H9 (cell line): Measurements from ENCODE around the gene UCKL1. TPM values are rescaled to one million over a fixed set of nuclear protein-coding genes. Genes with fewer than 3 reads are reported as not detected.
A peak's percentile ranks its signal among the peaks of the same experiment; 100 is the strongest.

Experiments
- DNase-seq: peaks from one replicate; pipeline ENCODE4 v3.0.0-alpha.2; 2017
- H2AFZ ChIP-seq: one replicate; pipeline ENCODE4 v1.6.1; 2013; ENCODE audit warnings: mild to moderate bottlenecking, low read length, control low read depth, moderate library complexity
- H2AK5ac ChIP-seq: 2 replicates; pipeline ENCODE4 v1.6.1; 2013; ENCODE audit warnings: low read length, control low read depth, mixed read lengths; ENCODE audit not compliant: insufficient read length
- H2BK120ac ChIP-seq: one replicate; pipeline ENCODE4 v1.6.1; 2013; ENCODE audit warnings: low read depth, mild to moderate bottlenecking, low read length, control low read depth, inconsistent platforms; ENCODE audit not compliant: poor library complexity, severe bottlenecking
- H2BK12ac ChIP-seq: 2 replicates; pipeline ENCODE4 v1.6.1; 2013; ENCODE audit warnings: low read length, control low read depth, mixed read lengths, low read depth; ENCODE audit not compliant: insufficient read length
- H2BK15ac ChIP-seq: 2 replicates; pipeline ENCODE4 v1.6.1; 2013; ENCODE audit warnings: low read depth, low read length, control low read depth
- H2BK20ac ChIP-seq: one replicate; pipeline ENCODE4 v1.6.1; 2013; ENCODE audit warnings: low read depth, mild to moderate bottlenecking, low read length, control low read depth, inconsistent platforms; ENCODE audit not compliant: poor library complexity, severe bottlenecking
- H2BK5ac ChIP-seq: 2 replicates; pipeline ENCODE4 v1.6.1; 2013; ENCODE audit warnings: low read length, control low read depth, mixed read lengths; ENCODE audit not compliant: insufficient read length
- H3K14ac ChIP-seq: 2 replicates; pipeline ENCODE4 v1.6.1; 2013; ENCODE audit warnings: low read length, control low read depth; ENCODE audit not compliant: insufficient read depth
- H3K18ac ChIP-seq: 2 replicates; pipeline ENCODE4 v1.6.1; 2013; ENCODE audit warnings: low read depth, mild to moderate bottlenecking, mixed read lengths, low read length, control low read depth; ENCODE audit not compliant: insufficient read length
- H3K23ac ChIP-seq: 2 replicates; pipeline ENCODE4 v1.6.1; 2013; ENCODE audit warnings: low read length, control low read depth, mixed read lengths, low read depth; ENCODE audit not compliant: insufficient read length
- H3K23me2 ChIP-seq: 2 replicates; pipeline ENCODE4 v1.6.1; 2013; ENCODE audit warnings: low read depth, mild to moderate bottlenecking, mixed read lengths, low read length, control low read depth; ENCODE audit not compliant: insufficient read length, poor library complexity, severe bottlenecking
- H3K27ac ChIP-seq: 2 replicates; pipeline ENCODE4 v1.5.1; 2013; ENCODE audit warnings: low read length, control low read depth, mixed read lengths, low read depth; ENCODE audit not compliant: insufficient read length
- H3K27me3 ChIP-seq: 2 replicates; pipeline ENCODE4 v1.6.1; 2013; ENCODE audit warnings: low read length, control low read depth, inconsistent platforms; ENCODE audit not compliant: insufficient read depth
- H3K4ac ChIP-seq: 2 replicates; pipeline ENCODE4 v1.6.1; 2013; ENCODE audit warnings: low read depth, mild to moderate bottlenecking, control low read depth, inconsistent platforms, low read length, moderate library complexity
- H3K4me1 ChIP-seq: 2 replicates; pipeline ENCODE4 v1.6.1; 2013; ENCODE audit warnings: low read length, control low read depth, inconsistent platforms; ENCODE audit not compliant: insufficient read depth
- H3K4me2 ChIP-seq: 2 replicates; pipeline ENCODE4 v1.6.1; 2013; ENCODE audit warnings: low read length, control low read depth, mixed read lengths; ENCODE audit not compliant: insufficient read length, insufficient read depth
- H3K56ac ChIP-seq: 2 replicates; pipeline ENCODE4 v1.6.1; 2013; ENCODE audit warnings: low read depth, mild to moderate bottlenecking, mixed read lengths, low read length, control low read depth; ENCODE audit not compliant: insufficient read length
- H3K79me1 ChIP-seq: 2 replicates; pipeline ENCODE4 v1.6.1; 2013; ENCODE audit warnings: low read depth, mild to moderate bottlenecking, moderate library complexity, low read length, control low read depth, inconsistent platforms; ENCODE audit not compliant: insufficient read depth, poor library complexity, severe bottlenecking
- H3K79me2 ChIP-seq: 2 replicates; pipeline ENCODE4 v1.6.1; 2013; ENCODE audit warnings: low read length, control low read depth, inconsistent platforms; ENCODE audit not compliant: insufficient read depth
- H3K9ac ChIP-seq: 2 replicates; pipeline ENCODE4 v1.6.1; 2013; ENCODE audit warnings: low read length, control low read depth, mixed read lengths; ENCODE audit not compliant: insufficient read length; ENCODE audit errors: extremely low read depth
- H3K9me3 ChIP-seq: one replicate; pipeline ENCODE4 v1.6.1; 2013; ENCODE audit warnings: low read depth, low read length, inconsistent platforms; ENCODE audit not compliant: control insufficient read depth
- H3T11ph ChIP-seq: one replicate; pipeline ENCODE4 v1.6.1; 2013; ENCODE audit warnings: mild to moderate bottlenecking, low read length, control low read depth, inconsistent platforms
- H4K20me1 ChIP-seq: one replicate; pipeline ENCODE4 v1.6.1; 2013; ENCODE audit not compliant: control insufficient read depth, insufficient read length, insufficient read depth
- H4K5ac ChIP-seq: 2 replicates; pipeline ENCODE4 v1.6.1; 2013; ENCODE audit warnings: low read depth, mild to moderate bottlenecking, mixed read lengths, low read length, control low read depth; ENCODE audit not compliant: insufficient read length
- H4K8ac ChIP-seq: replicated peaks from 2 replicates; pipeline ENCODE4 v1.6.1; 2013; ENCODE audit warnings: low read length, control low read depth, mixed read lengths, low read depth; ENCODE audit not compliant: insufficient read length
- H4K91ac ChIP-seq: 2 replicates; pipeline ENCODE4 v1.6.1; 2013; ENCODE audit warnings: low read depth, mild to moderate bottlenecking, moderate library complexity, mixed read lengths, low read length, control low read depth; ENCODE audit not compliant: insufficient read length
- H3K27ac Mint-ChIP-seq, 3 experiments: 2 replicates in 2 of 3; 3 replicates in 1 of 3; pipeline ENCODE4 v1.8.0; 2020 to 2021; ENCODE audit warnings: mixed read lengths in 3 of 3, mild to moderate bottlenecking in 1 of 3, moderate library complexity in 1 of 3
- H3K27me3 Mint-ChIP-seq: 2 replicates; pipeline ENCODE4 v1.8.0; 2021; ENCODE audit warnings: low read depth, mild to moderate bottlenecking, moderate library complexity, mixed read lengths
- H3K36me3 Mint-ChIP-seq, 3 experiments: 2 replicates in 2 of 3; 3 replicates in 1 of 3; pipeline ENCODE4 v1.8.0; 2020 to 2021; ENCODE audit warnings: low read depth in 3 of 3, mixed read lengths in 3 of 3; ENCODE audit not compliant: insufficient read depth in 1 of 3
- H3K4me1 Mint-ChIP-seq, 2 experiments: 2 replicates each; pipeline ENCODE4 v1.8.0; 2020; ENCODE audit warnings: mixed read lengths in 2 of 2
- H3K4me3 Mint-ChIP-seq, 2 experiments: 2 replicates in 1 of 2; 3 replicates in 1 of 2; pipeline ENCODE4 v1.8.0; 2020 to 2021; ENCODE audit warnings: mild to moderate bottlenecking in 2 of 2, mixed read lengths in 2 of 2, moderate library complexity in 1 of 2
- H3K9me3 Mint-ChIP-seq, 2 experiments: 2 replicates in 1 of 2; 3 replicates in 1 of 2; pipeline ENCODE4 v1.8.0; 2020; ENCODE audit warnings: mild to moderate bottlenecking in 2 of 2, mixed read lengths in 2 of 2, moderate library complexity in 1 of 2
- CTCF ChIP-seq: fragments of 200-600 bp; sonication (generic); conservative IDR thresholded peaks from 3 replicates; pipeline ENCODE4 v1.8.0; 2021; ENCODE audit warnings: antibody characterized with exemption, mild to moderate bottlenecking
- WGBS: extraction: QIAGEN DNeasy Blood & Tissue Kit; methylation state at CpG from one replicate; pipeline ENCODE4 v1.1.7; 2013; ENCODE audit warnings: missing lambda C conversion rate, low lambda C conversion rate, mixed read lengths; ENCODE audit not compliant: insufficient read length; ENCODE audit errors: extremely low coverage; 5-methylcytosine and 5-hydroxymethylcytosine counted together
- total RNA-seq: library from RNA; stranded (reverse); gene quantifications from 2 replicates; pipeline ENCODE4 v1.2.1, GENCODE V29; 2021

UCKL1 gene
- total RNA-seq, 1 experiment from 2014 or later, result 40.9 TPM

DNA sequence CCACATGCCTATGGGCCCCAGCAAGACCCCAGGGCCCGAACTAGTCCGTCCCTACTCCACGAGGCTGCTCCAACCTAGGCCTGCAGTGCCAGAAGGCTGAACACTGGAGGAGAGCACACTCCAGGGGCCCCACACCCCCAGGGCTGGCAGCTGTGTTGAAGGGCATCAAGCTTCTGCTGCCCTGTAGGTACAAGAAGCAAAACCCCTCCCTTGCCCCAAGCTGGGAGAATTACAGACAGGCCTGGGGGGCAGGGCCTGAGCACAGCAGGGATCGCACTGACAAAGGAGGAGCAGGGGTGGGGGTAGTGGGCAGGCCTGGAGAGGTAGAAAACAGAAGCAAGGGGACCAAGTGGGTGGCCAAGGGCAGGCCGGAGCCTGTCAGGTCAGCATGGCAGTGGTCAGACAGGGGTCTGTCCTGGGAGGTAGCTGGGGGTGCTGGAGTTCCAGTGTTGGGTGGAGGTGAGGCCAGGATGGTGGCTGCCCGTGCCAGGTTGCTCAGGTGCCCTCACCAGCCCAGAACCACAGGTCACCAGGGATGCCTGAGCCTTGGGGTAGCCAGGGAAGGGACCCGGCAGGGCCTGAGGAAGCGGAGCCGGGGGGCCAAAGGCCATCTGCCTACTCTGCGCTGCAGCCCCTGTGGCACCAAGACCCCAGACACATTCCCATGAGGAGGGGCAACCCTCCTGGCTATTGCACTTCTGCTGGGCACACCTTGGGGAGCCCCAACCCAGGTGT lies 2.9 kb upstream of the UCKL1 start:
- peaks cover 14% of the 10 kb centered on the region for H3K23me2 ChIP-seq
- no peak overlapping the region for H3K14ac ChIP-seq
- H3T11ph ChIP-seq, result no peak overlapping the region
- no peak for DNase-seq
- no peaks in the 10 kb centered on the region for H3K27me3 ChIP-seq
- H3K9ac ChIP-seq, result no peak overlapping the region
- H2BK5ac ChIP-seq, result no peak overlapping the region
- no peaks in the 10 kb centered on the region for H4K20me1 ChIP-seq
- H2BK15ac ChIP-seq, result no peak overlapping the region
- H3K18ac ChIP-seq, result no peak overlapping the region
- no peak overlapping the region for H3K23ac ChIP-seq
- WGBS, result no CpG with 5 or more reads among the region's 10 CpGs
- no peak overlapping the region for H4K91ac ChIP-seq
- no peak overlapping the region for H4K5ac ChIP-seq
- no peak overlapping the region for H2BK120ac ChIP-seq
- H3K27ac Mint-ChIP-seq, result peak overlapping the region in 2 of 3 experiments; percentile 20 to 50; a peak in 3 of 7 replicates
- H3K9me3 ChIP-seq, result peaks cover 8% of the 10 kb centered on the region
- H3K56ac ChIP-seq, result no peak overlapping the region
- peaks cover 8 to 45% (median 38%) of the 10 kb centered on the region in 3 experiments; a peak in 6 of 7 replicates for H3K36me3 Mint-ChIP-seq
- H4K8ac ChIP-seq, result no peak overlapping the region
- no peak overlapping the region for H3K27ac ChIP-seq
- H3K4me1 ChIP-seq, result no peaks in the 10 kb centered on the region; the same call in 1 of the 2 replicates
- H2AFZ ChIP-seq, result no peak overlapping the region
- H2BK20ac ChIP-seq, result no peak overlapping the region
- H3K4me3 Mint-ChIP-seq, result no peak overlapping the region; a peak in 2 of 5 replicates
- H2BK12ac ChIP-seq, result no peak overlapping the region
- no peak overlapping the region for H3K4me2 ChIP-seq
- TF ChIP-seq CTCF, result no peak
- no peaks in the 10 kb centered on the region for H3K9me3 Mint-ChIP-seq
- H3K4ac ChIP-seq, result no peak overlapping the region
- peaks cover 6% of the 10 kb centered on the region; the same call in 1 of the 2 replicates for H3K79me2 ChIP-seq
- H3K27me3 Mint-ChIP-seq, result no peaks in the 10 kb centered on the region
- H3K79me1 ChIP-seq, result no peaks in the 10 kb centered on the region
- no peak overlapping the region for H2AK5ac ChIP-seq
- H3K4me1 Mint-ChIP-seq, result peaks cover 29 to 30% of the 10 kb centered on the region in 2 experiments
